H7 (cell line): ENCODE data around the gene ZFP36L2. TPM values are rescaled to one million over a fixed set of nuclear protein-coding genes. Genes with fewer than 3 reads are reported as not detected.

Experiments
- DNase-seq: peaks from one replicate; pipeline ENCODE4 v3.0.0; 2012
- H3K27me3 ChIP-seq: 2 replicates; pipeline ENCODE4 v1.6.0; 2011; ENCODE audit warnings: mild to moderate bottlenecking, low read length; ENCODE audit not compliant: control insufficient read depth, insufficient read depth
- H3K36me3 ChIP-seq: replicated peaks from 2 replicates; pipeline ENCODE4 v1.5.1; 2011; ENCODE audit warnings: low read length; ENCODE audit not compliant: control insufficient read depth, insufficient read depth
- H3K4me3 ChIP-seq: 2 replicates; pipeline ENCODE4 v1.5.1; 2011; ENCODE audit warnings: low read depth, mild to moderate bottlenecking, control low read depth, low read length, moderate library complexity; ENCODE audit not compliant: insufficient read depth
- total RNA-seq: library from RNA; depleted of rRNA; stranded (reverse); fragments of >200 nt; shearing (Covaris generic); gene quantifications from 2 replicates; pipeline ENCODE4 v1.2.3, GENCODE V29; 2014; rRNA removed

Gene ZFP36L2
- total RNA-seq = 9.5 and 12.0 TPM in 2 replicates

- peaks cover 6% of the 10 kb centered on the region for H3K36me3 ChIP-seq
- DNase-seq = peak; percentile 99
- H3K27me3 ChIP-seq = no peaks in the 10 kb centered on the region
- peak within 1 kb of the TSS; percentile 92 for H3K4me3 ChIP-seq
Observed at GRCh38 chr2:43226558-43226954, at the start of gene ZFP36L2. TSS of gene ZFP36L2 (minus strand) at chr2:43226606. CDS start at chr2:43226315, 291 bp downstream.

GRCh38 chr2:43274721-43275120 is 48.3 kb upstream of the ZFP36L2 start:
- no peaks in the 10 kb centered on the region for H3K36me3 ChIP-seq
- H3K4me3 ChIP-seq = no peak overlapping the region
- no peaks in the 10 kb centered on the region for H3K27me3 ChIP-seq
- DNase-seq = no peak

GRCh38 chr2:43274055-43274454 is 47.6 kb upstream of the ZFP36L2 start:
- Histone ChIP-seq H3K27me3 (no peaks in the 10 kb centered on the region), H3K4me3 (no peak overlapping the region), H3K36me3 (no peaks in the 10 kb centered on the region)
- DNase-seq = no peak

- DNase-seq = no peak
- Histone ChIP-seq H3K27me3 (no peaks in the 10 kb centered on the region), H3K4me3 (no peak overlapping the region), H3K36me3 (no peaks in the 10 kb centered on the region)
Observed at GRCh38 chr2:43273529-43273928, 47.1 kb upstream of the ZFP36L2 start.

GRCh38 chr2:43270930-43271615 is 44.7 kb upstream of the ZFP36L2 start:
- Histone ChIP-seq H3K27me3 (no peaks in the 10 kb centered on the region), H3K36me3 (no peaks in the 10 kb centered on the region), H3K4me3 (no peak overlapping the region)
- no peak for DNase-seq

- H3K36me3 ChIP-seq = no peaks in the 10 kb centered on the region
Observed at GRCh38 chr2:43270461-43270860, 44.1 kb upstream of the ZFP36L2 start.

GRCh38 chr2:43269706-43270105 is 43.3 kb upstream of the ZFP36L2 start:
- H3K36me3 ChIP-seq = no peaks in the 10 kb centered on the region
- no peak for DNase-seq
- H3K4me3 ChIP-seq = no peak overlapping the region
- no peaks in the 10 kb centered on the region for H3K27me3 ChIP-seq

More at GRCh38 chr2:43270461-43270860, 44.1 kb upstream of the ZFP36L2 start:
- no peak overlapping the region for H3K4me3 ChIP-seq
- H3K27me3 ChIP-seq = no peaks in the 10 kb centered on the region
- DNase-seq = no peak

- DNase-seq = peak; percentile 43
- Histone ChIP-seq H3K27me3 (no peaks in the 10 kb centered on the region), H3K4me3 (no peak overlapping the region), H3K36me3 (no peaks in the 10 kb centered on the region)
Observed at GRCh38 chr2:43269074-43269572, 42.7 kb upstream of the ZFP36L2 start.

GRCh38 chr2:43268066-43268953 is 41.9 kb upstream of the ZFP36L2 start:
- no peaks in the 10 kb centered on the region for H3K36me3 ChIP-seq
- no peak overlapping the region for H3K4me3 ChIP-seq
- no peaks in the 10 kb centered on the region for H3K27me3 ChIP-seq
- no peak for DNase-seq

- H3K36me3 ChIP-seq = no peaks in the 10 kb centered on the region
- no peak for DNase-seq
- H3K27me3 ChIP-seq = no peaks in the 10 kb centered on the region
- H3K4me3 ChIP-seq = no peak overlapping the region
Observed at GRCh38 chr2:43267381-43267780, 41.0 kb upstream of the ZFP36L2 start.

- no peak overlapping the region for H3K4me3 ChIP-seq
- no peaks in the 10 kb centered on the region for H3K36me3 ChIP-seq
- H3K27me3 ChIP-seq = no peaks in the 10 kb centered on the region
- no peak for DNase-seq
Observed at GRCh38 chr2:43266711-43267111, 40.3 kb upstream of the ZFP36L2 start.

GRCh38 chr2:43265421-43265820 is 39.0 kb upstream of the ZFP36L2 start:
- peak; percentile 42 for DNase-seq
- no peak overlapping the region for H3K4me3 ChIP-seq
- H3K36me3 ChIP-seq = no peaks in the 10 kb centered on the region
- no peaks in the 10 kb centered on the region for H3K27me3 ChIP-seq

GRCh38 chr2:43265001-43265400 is 38.6 kb upstream of the ZFP36L2 start:
- Histone ChIP-seq H3K27me3 (no peaks in the 10 kb centered on the region), H3K36me3 (no peaks in the 10 kb centered on the region), H3K4me3 (no peak overlapping the region)
- no peak for DNase-seq

- no peaks in the 10 kb centered on the region for H3K27me3 ChIP-seq
- no peaks in the 10 kb centered on the region for H3K36me3 ChIP-seq
- H3K4me3 ChIP-seq = no peak overlapping the region
- no peak for DNase-seq
Observed at GRCh38 chr2:43262951-43263350, 36.5 kb upstream of the ZFP36L2 start.

- Histone ChIP-seq H3K27me3 (no peaks in the 10 kb centered on the region), H3K4me3 (no peak overlapping the region), H3K36me3 (no peaks in the 10 kb centered on the region)
- no peak for DNase-seq
Observed at GRCh38 chr2:43262239-43262638, 35.8 kb upstream of the ZFP36L2 start.
